Neural crest cell (in vitro differentiated cells): ENCODE results near the gene ADD1. TPM values are rescaled to one million over a fixed set of nuclear protein-coding genes. Genes with fewer than 3 reads are reported as not detected.

Experiments
- DNase-seq: peaks from one replicate; pipeline ENCODE4 v3.0.0; 2021; ENCODE audit warnings: low read depth, mixed read lengths, low spot score
- H3K27ac Mint-ChIP-seq: one replicate; pipeline ENCODE4 v1.8.0; 2021; ENCODE audit warnings: mild to moderate bottlenecking, mixed read lengths; ENCODE audit not compliant: unreplicated experiment
- H3K27me3 Mint-ChIP-seq: 2 replicates; pipeline ENCODE4 v1.8.0; 2021; ENCODE audit warnings: low read depth, mild to moderate bottlenecking, mixed read lengths
- H3K36me3 Mint-ChIP-seq: 2 replicates; pipeline ENCODE4 v1.8.0; 2021; ENCODE audit warnings: low read depth, mild to moderate bottlenecking, mixed read lengths
- H3K4me1 Mint-ChIP-seq: 2 replicates; pipeline ENCODE4 v1.8.0; 2021; ENCODE audit warnings: mixed read lengths
- H3K4me3 Mint-ChIP-seq: one replicate; pipeline ENCODE4 v1.8.0; 2021; ENCODE audit warnings: mild to moderate bottlenecking, mixed read lengths
- H3K9me3 Mint-ChIP-seq: 2 replicates; pipeline ENCODE4 v1.8.0; 2021; ENCODE audit warnings: mixed read lengths
- CTCF ChIP-seq: fragments of 200-600 bp; sonication (generic); conservative IDR thresholded peaks from 2 replicates; pipeline ENCODE4 v1.5.0; 2021; ENCODE audit warnings: antibody characterized with exemption, mild to moderate bottlenecking
- total RNA-seq: library from RNA; stranded (reverse); gene quantifications from 2 replicates; pipeline ENCODE4 v1.2.1, GENCODE V29; 2021

Gene ADD1
- total RNA-seq, 1 donor from 2014 or later, result 230 TPM

GRCh38 chr4:2962614-2963174 is 119.0 kb downstream of the ADD1 start:
- Mint-ChIP-seq H3K4me3 (peak overlapping the region; percentile 86), H3K9me3 (no peaks in the 10 kb centered on the region), H3K36me3 (peaks cover 3% of the 10 kb centered on the region), H3K27me3 (no peaks in the 10 kb centered on the region), H3K4me1 (peaks cover 37% of the 10 kb centered on the region), H3K27ac (peak overlapping the region; percentile 97)
- peak; percentile 47 for DNase-seq
- no peak for TF ChIP-seq CTCF

- peak; percentile 53 for TF ChIP-seq CTCF
- H3K4me1 Mint-ChIP-seq, result peaks cover 37% of the 10 kb centered on the region
- peak within 1 kb of the TSS; percentile 97 for H3K27ac Mint-ChIP-seq
- H3K27me3 Mint-ChIP-seq, result no peaks in the 10 kb centered on the region
- DNase-seq, result peak; percentile 92
- H3K36me3 Mint-ChIP-seq, result no peaks in the 10 kb centered on the region
- no peaks in the 10 kb centered on the region for H3K9me3 Mint-ChIP-seq
- H3K4me3 Mint-ChIP-seq, result peak within 1 kb of the TSS; percentile 86
These were observed 119.7 kb downstream of the ADD1 start, which contains the start of the genes GRK4 and NOP14 for GRCh38 chr4:2963175-2963965. Gene GRK4, plus strand, starts transcription at chr4:2963571. Its CDS starts 500 bp downstream, at chr4:2964071. Gene NOP14, minus strand, starts transcription at chr4:2963406. Its CDS starts 87 bp downstream, at chr4:2963319.

GRCh38 chr4:2963966-2964471 is 120.4 kb downstream of the ADD1 start:
- H3K9me3 Mint-ChIP-seq, result no peaks in the 10 kb centered on the region
- peak overlapping the region; percentile 86 for H3K4me3 Mint-ChIP-seq
- DNase-seq, result no peak
- no peak overlapping the region for H3K27ac Mint-ChIP-seq
- H3K36me3 Mint-ChIP-seq, result no peaks in the 10 kb centered on the region
- no peaks in the 10 kb centered on the region for H3K27me3 Mint-ChIP-seq
- no peak for TF ChIP-seq CTCF
- H3K4me1 Mint-ChIP-seq, result peaks cover 30% of the 10 kb centered on the region

GRCh38 chr4:2964706-2965258 is 121.1 kb downstream of the ADD1 start:
- Mint-ChIP-seq H3K27ac (no peak overlapping the region), H3K4me1 (peaks cover 26% of the 10 kb centered on the region), H3K27me3 (no peaks in the 10 kb centered on the region), H3K36me3 (no peaks in the 10 kb centered on the region), H3K4me3 (peak overlapping the region; percentile 86), H3K9me3 (no peaks in the 10 kb centered on the region)
- TF ChIP-seq CTCF, result no peak
- DNase-seq, result no peak

GRCh38 chr4:2965262-2965661 is 121.6 kb downstream of the ADD1 start:
- no peak for TF ChIP-seq CTCF
- Mint-ChIP-seq H3K4me3 (peak overlapping the region; percentile 86), H3K27me3 (no peaks in the 10 kb centered on the region), H3K36me3 (no peaks in the 10 kb centered on the region), H3K9me3 (no peaks in the 10 kb centered on the region), H3K4me1 (peaks cover 24% of the 10 kb centered on the region), H3K27ac (no peak overlapping the region)
- no peak for DNase-seq
